WTC11 (cell line): Measurements from ENCODE around the gene SMCO2. TPM values are rescaled to one million over a fixed set of nuclear protein-coding genes. Genes with fewer than 3 reads are reported as not detected.

Experiments
- ATAC-seq: fragments of 200-7000 bp; cut with Tn5 transposase; 2 replicates; pipeline ENCODE4 v1.10.0; 2021; ENCODE audit warnings: mild to moderate bottlenecking, moderate library complexity
- CTCF ChIA-PET: fragments of 300-600 bp; sonication (Branson Sonifier 250); formaldehyde crosslinking; loops from one replicate; lab custom pipeline; 2021; ENCODE audit warnings: antibody characterized with exemption; lab: Charles Lee
- POLR2A ChIA-PET: fragments of 350-600 bp; sonication (Branson Sonifier 250); formaldehyde crosslinking; loops from one replicate; lab custom pipeline; 2021; ENCODE audit warnings: antibody characterized with exemption; lab: Charles Lee
- DNase-seq: peaks from one replicate; pipeline ENCODE4 v3.0.0; 2021; ENCODE audit warnings: low spot score
- H3K27ac Mint-ChIP-seq: 2 replicates; pipeline ENCODE4 v1.8.0; 2021; ENCODE audit warnings: mixed read lengths
- H3K27me3 Mint-ChIP-seq: 2 replicates; pipeline ENCODE4 v1.8.0; 2021; ENCODE audit warnings: low read depth, mild to moderate bottlenecking, moderate library complexity, mixed read lengths
- H3K36me3 Mint-ChIP-seq: 2 replicates; pipeline ENCODE4 v1.8.0; 2021; ENCODE audit warnings: mixed read lengths
- H3K4me1 Mint-ChIP-seq: 2 replicates; pipeline ENCODE4 v1.8.0; 2022; ENCODE audit warnings: mixed read lengths
- H3K4me3 Mint-ChIP-seq: 2 replicates; pipeline ENCODE4 v1.8.0; 2021; ENCODE audit warnings: mild to moderate bottlenecking, moderate library complexity, mixed read lengths
- H3K9me3 Mint-ChIP-seq: 2 replicates; pipeline ENCODE4 v1.8.0; 2021; ENCODE audit warnings: mixed read lengths
- ATF1 ChIP-seq: sonication (generic); formaldehyde crosslinking; IDR thresholded peaks from 2 replicates; pipeline ENCODE4 v1.8.1; 2023; ENCODE audit warnings: mild to moderate bottlenecking, moderate library complexity, missing genetic modification reagents
- ESRRA ChIP-seq: sonication (generic); formaldehyde crosslinking; IDR thresholded peaks from 2 replicates; pipeline ENCODE4 v1.8.1; 2022; ENCODE audit warnings: mild to moderate bottlenecking, missing genetic modification reagents, borderline replicate concordance
- NFATC4 ChIP-seq: fragments of 250-450 bp; sonication (Bioruptor Pico); IDR thresholded peaks from 2 replicates; pipeline ENCODE4 v1.9.0; 2021; ENCODE audit warnings: mild to moderate bottlenecking
- NFYB ChIP-seq: sonication (generic); formaldehyde crosslinking; conservative IDR thresholded peaks from 2 replicates; pipeline ENCODE4 v1.8.0; 2022; ENCODE audit warnings: low read depth, missing genetic modification reagents
- NR1H2 ChIP-seq: sonication (generic); formaldehyde crosslinking; IDR thresholded peaks from 2 replicates; pipeline ENCODE4 v1.9.0; 2021; ENCODE audit warnings: mild to moderate bottlenecking, moderate library complexity, missing genetic modification reagents
- SOX15 ChIP-seq: fragments of 250-450 bp; sonication (Bioruptor Pico); IDR thresholded peaks from 2 replicates; pipeline ENCODE4 v1.9.0; 2021; ENCODE audit warnings: mild to moderate bottlenecking
- SP1 ChIP-seq: sonication (generic); formaldehyde crosslinking; conservative IDR thresholded peaks from 2 replicates; pipeline ENCODE4 v1.8.1; 2022; ENCODE audit warnings: missing genetic modification reagents
- TEAD4 ChIP-seq: sonication (generic); formaldehyde crosslinking; IDR thresholded peaks from 2 replicates; pipeline ENCODE4 v1.8.0; 2022; ENCODE audit warnings: mild to moderate bottlenecking, missing genetic modification reagents
- ZBTB21 ChIP-seq: sonication (generic); formaldehyde crosslinking; IDR thresholded peaks from 2 replicates; pipeline ENCODE4 v1.8.1; 2023; ENCODE audit warnings: mild to moderate bottlenecking, missing genetic modification reagents, borderline replicate concordance
- ZNF138 ChIP-seq: sonication (generic); formaldehyde crosslinking; conservative IDR thresholded peaks from 2 replicates; pipeline ENCODE4 v1.8.1; 2022; ENCODE audit warnings: mild to moderate bottlenecking, moderate library complexity, missing genetic modification reagents
- ZNF219 ChIP-seq: sonication (generic); formaldehyde crosslinking; IDR thresholded peaks from 2 replicates; pipeline ENCODE4 v1.8.0; 2023; ENCODE audit warnings: missing genetic modification reagents, mild to moderate bottlenecking, borderline replicate concordance
- ZNF416 ChIP-seq: fragments of 250-450 bp; sonication (Bioruptor Pico); IDR thresholded peaks from 2 replicates; pipeline ENCODE4 v1.9.0; 2021; ENCODE audit warnings: mild to moderate bottlenecking, inconsistent platforms
- total RNA-seq: library from RNA; stranded (reverse); gene quantifications from 3 replicates; pipeline ENCODE4 v1.2.3, GENCODE V29; 2021
- TF ChIP-seq, protein P1 (sequence below): sonication (generic); formaldehyde crosslinking; IDR thresholded peaks from 2 replicates; pipeline ENCODE4 v1.8.0; 2022; ENCODE audit warnings: missing genetic modification reagents
- TF ChIP-seq, protein P2 (sequence below): sonication (generic); formaldehyde crosslinking; IDR thresholded peaks from 2 replicates; pipeline ENCODE4 v1.8.0; 2022; ENCODE audit warnings: mild to moderate bottlenecking, missing genetic modification reagents
- TF ChIP-seq, protein P3 (sequence below): sonication (generic); formaldehyde crosslinking; IDR thresholded peaks from 2 replicates; pipeline ENCODE4 v1.8.1; 2022; ENCODE audit warnings: low read depth, missing genetic modification reagents, borderline replicate concordance
- TF ChIP-seq, protein P4 (sequence below): sonication (generic); formaldehyde crosslinking; IDR thresholded peaks from 2 replicates; pipeline ENCODE4 v1.8.1; 2023; ENCODE audit warnings: mild to moderate bottlenecking, missing genetic modification reagents, borderline replicate concordance

SMCO2 gene
- total RNA-seq, 1 experiment from 2014 or later: 0.52 TPM

DNA sequence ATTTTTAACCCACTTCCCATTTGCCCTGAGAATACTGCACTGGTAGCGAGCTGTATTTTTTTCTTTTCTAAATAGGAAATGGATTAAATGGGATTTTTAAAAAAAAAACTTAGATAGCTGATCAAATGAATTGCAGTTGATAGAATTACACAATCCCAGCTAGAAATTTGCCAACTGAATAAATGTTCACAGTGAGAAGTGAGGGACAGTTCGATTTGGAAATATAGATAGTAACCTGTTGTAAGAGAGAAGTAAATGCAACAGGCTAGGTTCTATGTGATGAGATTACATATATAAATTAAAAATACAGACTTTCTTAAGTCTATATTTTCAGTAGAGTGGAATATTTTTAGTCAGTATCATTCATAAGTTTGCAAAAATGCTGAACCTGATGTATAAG, 48.1 kb upstream of the SMCO2 start:
- no peak overlapping the region for H3K4me3 Mint-ChIP-seq
- POLR2A ChIA-PET: no interaction called here
- H3K9me3 Mint-ChIP-seq: peaks cover 6% of the 10 kb centered on the region; the same call in 1 of the 2 replicates
- peaks cover 15% of the 10 kb centered on the region for H3K36me3 Mint-ChIP-seq
- H3K27ac Mint-ChIP-seq: no peak overlapping the region
- ATAC-seq: no peak
- H3K4me1 Mint-ChIP-seq: no peaks in the 10 kb centered on the region
- CTCF ChIA-PET: no interaction called here
- TF ChIP-seq ZNF219 (CRISPR knock-in tag) (no peak), NFYB (no peak)
- TF ChIP-seq, all 79 proteins: peak for 0
- no peaks in the 10 kb centered on the region for H3K27me3 Mint-ChIP-seq
- no peak for DNase-seq

DNA sequence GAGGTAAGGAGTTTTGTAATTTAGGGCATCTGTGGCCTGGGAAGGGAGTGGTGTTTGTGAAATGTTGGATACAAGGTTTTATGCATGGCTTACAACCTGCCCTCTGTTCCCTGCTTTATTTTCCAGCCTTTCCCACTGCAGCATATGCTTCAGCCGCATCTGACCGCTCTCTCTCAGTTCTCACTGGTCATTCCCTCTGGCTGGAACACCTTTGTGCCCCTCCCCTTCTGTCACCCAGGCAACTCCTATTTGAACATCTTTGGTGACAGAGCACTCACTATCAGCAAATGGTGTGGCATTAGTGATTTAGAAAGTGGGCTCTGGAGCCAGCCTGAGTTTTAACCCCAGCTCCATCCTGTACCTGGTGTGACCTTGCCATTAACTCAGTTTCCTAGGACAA, 47.5 kb upstream of the SMCO2 start:
- H3K4me1 Mint-ChIP-seq: no peaks in the 10 kb centered on the region
- TF ChIP-seq ZBTB21 (CRISPR knock-in tag): no peak
- TF ChIP-seq NR1H2 (CRISPR knock-in tag): no peak
- TF ChIP-seq, protein P1, sequence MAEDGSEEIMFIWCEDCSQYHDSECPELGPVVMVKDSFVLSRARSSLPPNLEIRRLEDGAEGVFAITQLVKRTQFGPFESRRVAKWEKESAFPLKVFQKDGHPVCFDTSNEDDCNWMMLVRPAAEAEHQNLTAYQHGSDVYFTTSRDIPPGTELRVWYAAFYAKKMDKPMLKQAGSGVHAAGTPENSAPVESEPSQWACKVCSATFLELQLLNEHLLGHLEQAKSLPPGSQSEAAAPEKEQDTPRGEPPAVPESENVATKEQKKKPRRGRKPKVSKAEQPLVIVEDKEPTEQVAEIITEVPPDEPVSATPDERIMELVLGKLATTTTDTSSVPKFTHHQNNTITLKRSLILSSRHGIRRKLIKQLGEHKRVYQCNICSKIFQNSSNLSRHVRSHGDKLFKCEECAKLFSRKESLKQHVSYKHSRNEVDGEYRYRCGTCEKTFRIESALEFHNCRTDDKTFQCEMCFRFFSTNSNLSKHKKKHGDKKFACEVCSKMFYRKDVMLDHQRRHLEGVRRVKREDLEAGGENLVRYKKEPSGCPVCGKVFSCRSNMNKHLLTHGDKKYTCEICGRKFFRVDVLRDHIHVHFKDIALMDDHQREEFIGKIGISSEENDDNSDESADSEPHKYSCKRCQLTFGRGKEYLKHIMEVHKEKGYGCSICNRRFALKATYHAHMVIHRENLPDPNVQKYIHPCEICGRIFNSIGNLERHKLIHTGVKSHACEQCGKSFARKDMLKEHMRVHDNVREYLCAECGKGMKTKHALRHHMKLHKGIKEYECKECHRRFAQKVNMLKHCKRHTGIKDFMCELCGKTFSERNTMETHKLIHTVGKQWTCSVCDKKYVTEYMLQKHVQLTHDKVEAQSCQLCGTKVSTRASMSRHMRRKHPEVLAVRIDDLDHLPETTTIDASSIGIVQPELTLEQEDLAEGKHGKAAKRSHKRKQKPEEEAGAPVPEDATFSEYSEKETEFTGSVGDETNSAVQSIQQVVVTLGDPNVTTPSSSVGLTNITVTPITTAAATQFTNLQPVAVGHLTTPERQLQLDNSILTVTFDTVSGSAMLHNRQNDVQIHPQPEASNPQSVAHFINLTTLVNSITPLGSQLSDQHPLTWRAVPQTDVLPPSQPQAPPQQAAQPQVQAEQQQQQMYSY (CRISPR knock-in tag): no peak
- TF ChIP-seq, protein P2, sequence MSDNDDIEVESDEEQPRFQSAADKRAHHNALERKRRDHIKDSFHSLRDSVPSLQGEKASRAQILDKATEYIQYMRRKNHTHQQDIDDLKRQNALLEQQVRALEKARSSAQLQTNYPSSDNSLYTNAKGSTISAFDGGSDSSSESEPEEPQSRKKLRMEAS (CRISPR knock-in tag): no peak
- TF ChIP-seq ZNF416 (CRISPR knock-in tag): no peak
- TF ChIP-seq TEAD4 (CRISPR knock-in tag): no peak
- TF ChIP-seq, all 79 proteins: peak for 0
- Mint-ChIP-seq H3K9me3 (peaks cover 6% of the 10 kb centered on the region; the same call in 1 of the 2 replicates), H3K27me3 (no peaks in the 10 kb centered on the region), H3K27ac (no peak overlapping the region), H3K4me3 (no peak overlapping the region), H3K36me3 (peaks cover 19% of the 10 kb centered on the region)
- ATAC-seq: no peak; the same call in 1 of the 2 replicates
- no peak for DNase-seq
- POLR2A ChIA-PET: no interaction called here
- CTCF ChIA-PET: interaction anchor here (1.3 kb wide), 1 partner anchor 17 kb away, joined by 3 read pairs; no protein-coding TSS in a partner anchor

DNA sequence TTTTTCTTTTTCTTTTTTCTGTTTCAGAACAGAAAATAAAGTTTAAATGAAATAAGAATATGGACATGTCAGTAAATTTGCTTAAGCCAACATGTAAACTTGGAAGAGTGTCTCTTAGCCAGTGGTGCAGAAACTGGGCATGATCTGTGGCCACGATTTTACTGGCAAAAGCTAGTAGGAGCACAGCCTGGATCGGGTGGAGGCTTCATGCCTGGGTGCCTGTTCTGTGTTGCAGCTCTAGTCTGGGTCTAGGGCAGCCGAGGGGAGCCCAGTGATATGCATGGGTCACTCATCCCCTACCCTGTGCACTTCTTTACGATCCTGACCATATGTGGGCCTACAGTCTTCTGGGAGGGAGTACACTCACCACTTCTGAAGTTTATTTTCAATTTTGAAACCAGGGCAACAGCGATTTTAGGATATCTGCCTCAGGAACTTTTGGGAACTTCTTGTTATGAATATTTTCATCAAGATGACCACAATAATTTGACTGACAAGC, 45.6 kb upstream of the SMCO2 start:
- Mint-ChIP-seq H3K27ac (no peak overlapping the region), H3K36me3 (peaks cover 37% of the 10 kb centered on the region), H3K4me1 (no peaks in the 10 kb centered on the region), H3K27me3 (peaks cover 2% of the 10 kb centered on the region; the same call in 1 of the 2 replicates), H3K9me3 (peaks cover 21% of the 10 kb centered on the region), H3K4me3 (no peak overlapping the region)
- ChIA-PET CTCF (no interaction called here), POLR2A (no interaction called here)
- no peak for DNase-seq
- TF ChIP-seq, protein P2 (CRISPR knock-in tag): no peak
- TF ChIP-seq ZNF416 (CRISPR knock-in tag) (no peak), ZBTB21 (CRISPR knock-in tag) (no peak), ATF1 (CRISPR knock-in tag) (no peak), SP1 (CRISPR knock-in tag) (no peak), NFATC4 (CRISPR knock-in tag) (no peak), ESRRA (CRISPR knock-in tag) (no peak), SOX15 (CRISPR knock-in tag) (no peak), ZNF138 (CRISPR knock-in tag) (no peak)
- TF ChIP-seq, protein P3, sequence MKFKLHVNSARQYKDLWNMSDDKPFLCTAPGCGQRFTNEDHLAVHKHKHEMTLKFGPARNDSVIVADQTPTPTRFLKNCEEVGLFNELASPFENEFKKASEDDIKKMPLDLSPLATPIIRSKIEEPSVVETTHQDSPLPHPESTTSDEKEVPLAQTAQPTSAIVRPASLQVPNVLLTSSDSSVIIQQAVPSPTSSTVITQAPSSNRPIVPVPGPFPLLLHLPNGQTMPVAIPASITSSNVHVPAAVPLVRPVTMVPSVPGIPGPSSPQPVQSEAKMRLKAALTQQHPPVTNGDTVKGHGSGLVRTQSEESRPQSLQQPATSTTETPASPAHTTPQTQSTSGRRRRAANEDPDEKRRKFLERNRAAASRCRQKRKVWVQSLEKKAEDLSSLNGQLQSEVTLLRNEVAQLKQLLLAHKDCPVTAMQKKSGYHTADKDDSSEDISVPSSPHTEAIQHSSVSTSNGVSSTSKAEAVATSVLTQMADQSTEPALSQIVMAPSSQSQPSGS (CRISPR knock-in tag): no peak
- TF ChIP-seq, protein P4, sequence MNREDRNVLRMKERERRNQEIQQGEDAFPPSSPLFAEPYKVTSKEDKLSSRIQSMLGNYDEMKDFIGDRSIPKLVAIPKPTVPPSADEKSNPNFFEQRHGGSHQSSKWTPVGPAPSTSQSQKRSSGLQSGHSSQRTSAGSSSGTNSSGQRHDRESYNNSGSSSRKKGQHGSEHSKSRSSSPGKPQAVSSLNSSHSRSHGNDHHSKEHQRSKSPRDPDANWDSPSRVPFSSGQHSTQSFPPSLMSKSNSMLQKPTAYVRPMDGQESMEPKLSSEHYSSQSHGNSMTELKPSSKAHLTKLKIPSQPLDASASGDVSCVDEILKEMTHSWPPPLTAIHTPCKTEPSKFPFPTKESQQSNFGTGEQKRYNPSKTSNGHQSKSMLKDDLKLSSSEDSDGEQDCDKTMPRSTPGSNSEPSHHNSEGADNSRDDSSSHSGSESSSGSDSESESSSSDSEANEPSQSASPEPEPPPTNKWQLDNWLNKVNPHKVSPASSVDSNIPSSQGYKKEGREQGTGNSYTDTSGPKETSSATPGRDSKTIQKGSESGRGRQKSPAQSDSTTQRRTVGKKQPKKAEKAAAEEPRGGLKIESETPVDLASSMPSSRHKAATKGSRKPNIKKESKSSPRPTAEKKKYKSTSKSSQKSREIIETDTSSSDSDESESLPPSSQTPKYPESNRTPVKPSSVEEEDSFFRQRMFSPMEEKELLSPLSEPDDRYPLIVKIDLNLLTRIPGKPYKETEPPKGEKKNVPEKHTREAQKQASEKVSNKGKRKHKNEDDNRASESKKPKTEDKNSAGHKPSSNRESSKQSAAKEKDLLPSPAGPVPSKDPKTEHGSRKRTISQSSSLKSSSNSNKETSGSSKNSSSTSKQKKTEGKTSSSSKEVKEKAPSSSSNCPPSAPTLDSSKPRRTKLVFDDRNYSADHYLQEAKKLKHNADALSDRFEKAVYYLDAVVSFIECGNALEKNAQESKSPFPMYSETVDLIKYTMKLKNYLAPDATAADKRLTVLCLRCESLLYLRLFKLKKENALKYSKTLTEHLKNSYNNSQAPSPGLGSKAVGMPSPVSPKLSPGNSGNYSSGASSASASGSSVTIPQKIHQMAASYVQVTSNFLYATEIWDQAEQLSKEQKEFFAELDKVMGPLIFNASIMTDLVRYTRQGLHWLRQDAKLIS (CRISPR knock-in tag): no peak
- ATAC-seq: no peak
